ENCODE data around the gene LRMDA. TPM values are rescaled to one million over a fixed set of nuclear protein-coding genes. Genes with fewer than 3 reads are reported as not detected.
A peak's percentile ranks its signal among the peaks of the same experiment; 100 is the strongest.

LRMDA gene
- total RNA-seq, 1 experiment from 2014 or later: 1.2 TPM

DNA sequence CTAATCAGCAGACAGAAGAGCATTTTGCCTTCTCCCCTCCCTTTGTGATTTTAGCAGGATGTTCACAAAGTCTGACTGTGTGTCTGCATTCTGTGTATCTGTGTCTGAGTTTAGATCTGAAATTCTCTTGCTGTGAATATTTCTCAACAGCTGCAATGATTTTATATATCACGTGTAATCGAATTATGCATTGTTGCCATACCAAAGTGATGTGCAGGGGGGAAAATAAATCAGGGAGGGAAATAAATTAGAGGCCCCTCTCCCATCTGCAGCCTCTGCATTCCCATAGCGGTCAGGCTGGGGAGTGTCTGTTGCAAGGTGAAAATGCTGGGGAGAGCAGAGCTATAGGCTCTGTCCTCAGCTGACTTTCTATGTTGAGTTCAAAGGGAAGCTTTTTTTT, 209.0 kb downstream of the LRMDA start:
- no peaks in the 10 kb centered on the region for H3K9me2 ChIP-seq (replicated peaks; ENCODE audit: low read length)
- H3K4me1 ChIP-seq (ENCODE audit: insufficient read depth, low read length): no peaks in the 10 kb centered on the region
- H3K27me3 ChIP-seq (ENCODE audit: low read length): peaks cover 63% of the 10 kb centered on the region
- no peaks in the 10 kb centered on the region for H3K36me3 ChIP-seq (ENCODE audit: low read depth, low read length)
- no peaks in the 10 kb centered on the region for H3K9me3 ChIP-seq (ENCODE audit: low read length)
- no peak overlapping the region for H2AFZ ChIP-seq (ENCODE audit: low read length)
- DNase-seq (no peak), ATAC-seq (no peak)
- ChIA-PET CTCF (no interaction called here), POLR2A (ENCODE audit: unreplicated experiment) (interaction anchor here (0.6 to 0.7 kb wide), 2 partner anchors 10 to 260 kb away, joined by 3 to 6 read pairs; no protein-coding TSS in a partner anchor)
- H3K79me2 ChIP-seq (ENCODE audit: low read length): no peaks in the 10 kb centered on the region
- no peak overlapping the region for H3K4me2 ChIP-seq (ENCODE audit: low read length)
- no peak overlapping the region for H3K4me3 ChIP-seq (ENCODE audit: low read length)
- H3F3A ChIP-seq (ENCODE audit: low read length, unreplicated experiment): no peaks in the 10 kb centered on the region
- H3K9ac ChIP-seq (ENCODE audit: low read length): no peak overlapping the region
- intact Hi-C loops (cut with micrococcal nuclease): no loop called here
- no peaks in the 10 kb centered on the region for H4K20me1 ChIP-seq (ENCODE audit: low read length)
- BruUV-seq (replicated peaks): no TSS peak
- TF ChIP-seq, protein P1, sequence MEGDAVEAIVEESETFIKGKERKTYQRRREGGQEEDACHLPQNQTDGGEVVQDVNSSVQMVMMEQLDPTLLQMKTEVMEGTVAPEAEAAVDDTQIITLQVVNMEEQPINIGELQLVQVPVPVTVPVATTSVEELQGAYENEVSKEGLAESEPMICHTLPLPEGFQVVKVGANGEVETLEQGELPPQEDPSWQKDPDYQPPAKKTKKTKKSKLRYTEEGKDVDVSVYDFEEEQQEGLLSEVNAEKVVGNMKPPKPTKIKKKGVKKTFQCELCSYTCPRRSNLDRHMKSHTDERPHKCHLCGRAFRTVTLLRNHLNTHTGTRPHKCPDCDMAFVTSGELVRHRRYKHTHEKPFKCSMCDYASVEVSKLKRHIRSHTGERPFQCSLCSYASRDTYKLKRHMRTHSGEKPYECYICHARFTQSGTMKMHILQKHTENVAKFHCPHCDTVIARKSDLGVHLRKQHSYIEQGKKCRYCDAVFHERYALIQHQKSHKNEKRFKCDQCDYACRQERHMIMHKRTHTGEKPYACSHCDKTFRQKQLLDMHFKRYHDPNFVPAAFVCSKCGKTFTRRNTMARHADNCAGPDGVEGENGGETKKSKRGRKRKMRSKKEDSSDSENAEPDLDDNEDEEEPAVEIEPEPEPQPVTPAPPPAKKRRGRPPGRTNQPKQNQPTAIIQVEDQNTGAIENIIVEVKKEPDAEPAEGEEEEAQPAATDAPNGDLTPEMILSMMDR (conservative IDR thresholded peaks at IDR 0.05; ENCODE audit: low read depth, low read length): no peak
- TF ChIP-seq EZH2 (IDR thresholded peaks at IDR 0.05; ENCODE audit: low read length, unreplicated experiment): peak; percentile 60
- TF ChIP-seq EZH2phosphoT487 (IDR thresholded peaks at IDR 0.05; ENCODE audit: borderline replicate concordance, low read length): no peak
- no peak overlapping the region for H3K27ac ChIP-seq (ENCODE audit: low read length)

DNA sequence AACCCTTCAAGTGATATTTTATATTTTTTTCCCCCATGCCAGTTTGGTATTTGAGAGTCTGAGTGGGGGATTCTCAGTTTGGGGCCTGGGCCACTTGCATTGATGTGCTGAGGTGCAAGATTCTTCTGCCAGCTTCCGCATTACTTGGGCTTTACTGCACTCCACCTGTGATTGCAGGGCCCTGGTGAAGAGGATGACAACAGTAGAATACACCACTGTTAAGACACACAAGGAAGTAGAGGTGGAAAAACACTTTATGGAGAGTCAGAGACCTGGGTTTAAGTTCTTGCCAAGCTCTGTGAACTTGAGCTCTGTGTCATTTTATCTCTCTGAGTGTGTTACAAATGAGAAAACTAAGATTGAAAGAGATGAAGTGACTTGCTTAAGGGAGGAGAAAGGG, 209.4 kb downstream of the LRMDA start:
- ATAC-seq (no peak), DNase-seq (no peak)
- H3K4me2 ChIP-seq (ENCODE audit: low read length): no peak overlapping the region
- H3K9me2 ChIP-seq (replicated peaks; ENCODE audit: low read length): no peaks in the 10 kb centered on the region
- intact Hi-C loops (cut with micrococcal nuclease): no loop called here
- no peak overlapping the region for H3K9ac ChIP-seq (ENCODE audit: low read length)
- no peaks in the 10 kb centered on the region for H3K79me2 ChIP-seq (ENCODE audit: low read length)
- no peak overlapping the region for H2AFZ ChIP-seq (ENCODE audit: low read length)
- TF ChIP-seq, protein P1 (conservative IDR thresholded peaks at IDR 0.05; ENCODE audit: low read depth, low read length): no peak
- no peak for TF ChIP-seq EZH2phosphoT487 (IDR thresholded peaks at IDR 0.05; ENCODE audit: borderline replicate concordance, low read length)
- no peak for TF ChIP-seq EZH2 (IDR thresholded peaks at IDR 0.05; ENCODE audit: low read length, unreplicated experiment)
- POLR2A ChIA-PET (ENCODE audit: unreplicated experiment): interaction anchor here (0.6 to 0.7 kb wide), 2 partner anchors 9 to 259 kb away, joined by 3 to 6 read pairs; no protein-coding TSS in a partner anchor
- no peak overlapping the region for H3K27ac ChIP-seq (ENCODE audit: low read length)
- H3F3A ChIP-seq (ENCODE audit: low read length, unreplicated experiment): no peaks in the 10 kb centered on the region
- H3K9me3 ChIP-seq (ENCODE audit: low read length): no peaks in the 10 kb centered on the region
- no peaks in the 10 kb centered on the region for H3K36me3 ChIP-seq (ENCODE audit: low read depth, low read length)
- H3K27me3 ChIP-seq (ENCODE audit: low read length): peaks cover 63% of the 10 kb centered on the region
- no peaks in the 10 kb centered on the region for H4K20me1 ChIP-seq (ENCODE audit: low read length)
- H3K4me3 ChIP-seq (ENCODE audit: low read length): no peak overlapping the region
- CTCF ChIA-PET: no interaction called here
- BruUV-seq (replicated peaks): no TSS peak
- H3K4me1 ChIP-seq (ENCODE audit: insufficient read depth, low read length): no peaks in the 10 kb centered on the region

DNA sequence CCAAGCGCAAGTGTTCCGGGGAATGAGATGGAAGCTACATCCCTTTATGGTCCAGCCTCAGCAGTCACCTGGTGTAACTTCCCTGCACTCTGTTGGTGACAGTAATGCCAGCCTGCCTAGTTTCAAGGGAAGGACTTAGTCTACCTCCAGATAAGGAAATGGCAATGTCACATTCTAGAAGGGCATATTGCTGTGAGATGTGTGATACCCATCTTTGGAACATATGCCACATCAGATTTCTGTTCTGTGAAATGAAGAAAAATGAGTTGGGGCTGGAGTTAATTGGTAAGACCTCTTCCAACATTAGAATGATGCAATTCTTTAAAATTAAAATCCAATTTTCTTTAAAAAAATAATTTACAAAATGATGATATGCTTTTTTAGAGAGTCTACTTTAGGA, 212.0 kb downstream of the LRMDA start:
- H3K36me3 ChIP-seq (ENCODE audit: low read depth, low read length): no peaks in the 10 kb centered on the region
- H3K27me3 ChIP-seq (ENCODE audit: low read length): peaks cover 59% of the 10 kb centered on the region
- no peak overlapping the region for H3K4me2 ChIP-seq (ENCODE audit: low read length)
- intact Hi-C loops (cut with micrococcal nuclease): no loop called here
- no peaks in the 10 kb centered on the region for H3F3A ChIP-seq (ENCODE audit: low read length, unreplicated experiment)
- TF ChIP-seq, protein P1 (conservative IDR thresholded peaks at IDR 0.05; ENCODE audit: low read depth, low read length): no peak
- TF ChIP-seq EZH2phosphoT487 (IDR thresholded peaks at IDR 0.05; ENCODE audit: borderline replicate concordance, low read length): no peak
- TF ChIP-seq EZH2 (IDR thresholded peaks at IDR 0.05; ENCODE audit: low read length, unreplicated experiment): no peak
- H3K9ac ChIP-seq (ENCODE audit: low read length): no peak overlapping the region
- DNase-seq (no peak), ATAC-seq (no peak)
- no peak overlapping the region for H3K27ac ChIP-seq (ENCODE audit: low read length)
- no peaks in the 10 kb centered on the region for H3K9me3 ChIP-seq (ENCODE audit: low read length)
- H3K4me3 ChIP-seq (ENCODE audit: low read length): no peak overlapping the region
- H3K9me2 ChIP-seq (replicated peaks; ENCODE audit: low read length): no peaks in the 10 kb centered on the region
- no peaks in the 10 kb centered on the region for H4K20me1 ChIP-seq (ENCODE audit: low read length)
- H3K4me1 ChIP-seq (ENCODE audit: insufficient read depth, low read length): no peaks in the 10 kb centered on the region
- H2AFZ ChIP-seq (ENCODE audit: low read length): no peak overlapping the region
- POLR2A ChIA-PET (ENCODE audit: unreplicated experiment): no interaction called here
- BruUV-seq (replicated peaks): no TSS peak
- CTCF ChIA-PET: interaction anchor here (0.6 to 0.8 kb wide), 2 partner anchors 10 to 89 kb away, joined by 3 read pairs; no protein-coding TSS in a partner anchor
- no peaks in the 10 kb centered on the region for H3K79me2 ChIP-seq (ENCODE audit: low read length)
